Ishikawa (cell line): ENCODE measurements around the gene VMAC.

Experiments
- CEBPB ChIP-seq: IDR thresholded peaks from 2 replicates; pipeline ENCODE4 v1.6.1; 2012
- CREB1 ChIP-seq: IDR thresholded peaks from 2 replicates; pipeline ENCODE4 v1.6.1; 2012; ENCODE audit warnings: low read depth
- EGR1 ChIP-seq: IDR thresholded peaks from 2 replicates; pipeline ENCODE4 v1.6.1; 2012
- EP300 ChIP-seq: IDR thresholded peaks from 2 replicates; pipeline ENCODE4 v1.6.1; 2012; ENCODE audit warnings: borderline replicate concordance
- FOXM1 ChIP-seq: IDR thresholded peaks from 2 replicates; pipeline ENCODE4 v1.6.1; 2012; ENCODE audit warnings: low read depth, borderline replicate concordance
- MAX ChIP-seq: IDR thresholded peaks from 2 replicates; pipeline ENCODE4 v1.6.1; 2012
- NFIC ChIP-seq: IDR thresholded peaks from 2 replicates; pipeline ENCODE4 v1.6.1; 2012
- RAD21 ChIP-seq: IDR thresholded peaks from 2 replicates; pipeline ENCODE4 v1.6.1; 2012; ENCODE audit warnings: low read depth
- TAF1 ChIP-seq: IDR thresholded peaks from 2 replicates; pipeline ENCODE4 v1.6.1; 2012; ENCODE audit warnings: low read depth, mild to moderate bottlenecking
- TCF12 ChIP-seq: IDR thresholded peaks from 2 replicates; pipeline ENCODE4 v1.6.1; 2012; ENCODE audit warnings: low read depth
- TEAD4 ChIP-seq: IDR thresholded peaks from 2 replicates; pipeline ENCODE4 v1.6.1; 2012
- USF1 ChIP-seq: IDR thresholded peaks from 2 replicates; pipeline ENCODE4 v1.6.1; 2012
- YY1 ChIP-seq: IDR thresholded peaks from 2 replicates; pipeline ENCODE4 v1.6.1; 2012; ENCODE audit warnings: low read depth
- ZBTB7A ChIP-seq: IDR thresholded peaks from 2 replicates; pipeline ENCODE4 v1.6.1; 2012; ENCODE audit warnings: low read depth
- TF ChIP-seq, protein P1 (sequence below): IDR thresholded peaks from 2 replicates; pipeline ENCODE4 v1.6.1; 2012; ENCODE audit warnings: low read depth, mild to moderate bottlenecking

Gene VMAC

DNA sequence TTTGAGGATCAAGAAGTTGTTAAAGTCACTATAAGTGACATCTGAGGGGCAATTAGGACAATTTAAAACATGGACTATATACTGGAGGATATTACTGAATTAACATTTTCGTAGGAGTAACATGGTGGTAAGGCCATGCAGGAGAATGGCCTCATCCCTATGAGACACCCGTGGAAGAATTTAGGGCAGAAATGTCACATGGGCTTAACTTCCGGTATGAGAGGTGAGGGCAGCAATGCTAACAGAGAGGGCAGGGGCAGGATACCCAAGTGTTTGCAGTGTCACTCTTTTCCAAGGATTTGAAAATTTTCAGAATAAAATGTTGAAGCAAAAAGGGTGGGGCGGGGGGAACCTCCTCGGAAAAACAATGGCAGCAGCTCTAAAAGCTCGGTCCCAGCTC is 49.6 kb downstream of the VMAC start:
- TF ChIP-seq EGR1 (no peak), TCF12 (no peak), ZBTB7A (no peak)

- TF ChIP-seq CREB1, result no peak
- TF ChIP-seq CEBPB, result no peak
- TF ChIP-seq NFIC, result no peak
- no peak for TF ChIP-seq MAX
- TF ChIP-seq, protein P1, sequence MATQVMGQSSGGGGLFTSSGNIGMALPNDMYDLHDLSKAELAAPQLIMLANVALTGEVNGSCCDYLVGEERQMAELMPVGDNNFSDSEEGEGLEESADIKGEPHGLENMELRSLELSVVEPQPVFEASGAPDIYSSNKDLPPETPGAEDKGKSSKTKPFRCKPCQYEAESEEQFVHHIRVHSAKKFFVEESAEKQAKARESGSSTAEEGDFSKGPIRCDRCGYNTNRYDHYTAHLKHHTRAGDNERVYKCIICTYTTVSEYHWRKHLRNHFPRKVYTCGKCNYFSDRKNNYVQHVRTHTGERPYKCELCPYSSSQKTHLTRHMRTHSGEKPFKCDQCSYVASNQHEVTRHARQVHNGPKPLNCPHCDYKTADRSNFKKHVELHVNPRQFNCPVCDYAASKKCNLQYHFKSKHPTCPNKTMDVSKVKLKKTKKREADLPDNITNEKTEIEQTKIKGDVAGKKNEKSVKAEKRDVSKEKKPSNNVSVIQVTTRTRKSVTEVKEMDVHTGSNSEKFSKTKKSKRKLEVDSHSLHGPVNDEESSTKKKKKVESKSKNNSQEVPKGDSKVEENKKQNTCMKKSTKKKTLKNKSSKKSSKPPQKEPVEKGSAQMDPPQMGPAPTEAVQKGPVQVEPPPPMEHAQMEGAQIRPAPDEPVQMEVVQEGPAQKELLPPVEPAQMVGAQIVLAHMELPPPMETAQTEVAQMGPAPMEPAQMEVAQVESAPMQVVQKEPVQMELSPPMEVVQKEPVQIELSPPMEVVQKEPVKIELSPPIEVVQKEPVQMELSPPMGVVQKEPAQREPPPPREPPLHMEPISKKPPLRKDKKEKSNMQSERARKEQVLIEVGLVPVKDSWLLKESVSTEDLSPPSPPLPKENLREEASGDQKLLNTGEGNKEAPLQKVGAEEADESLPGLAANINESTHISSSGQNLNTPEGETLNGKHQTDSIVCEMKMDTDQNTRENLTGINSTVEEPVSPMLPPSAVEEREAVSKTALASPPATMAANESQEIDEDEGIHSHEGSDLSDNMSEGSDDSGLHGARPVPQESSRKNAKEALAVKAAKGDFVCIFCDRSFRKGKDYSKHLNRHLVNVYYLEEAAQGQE, result no peak
- no peak for TF ChIP-seq EP300
- no peak for TF ChIP-seq RAD21
- TF ChIP-seq YY1, result no peak
- no peak for TF ChIP-seq TCF12
- TF ChIP-seq ZBTB7A, result no peak
- TF ChIP-seq FOXM1, result no peak
- TF ChIP-seq TAF1, result no peak
- TF ChIP-seq EGR1, result no peak
- TF ChIP-seq TEAD4, result no peak
- TF ChIP-seq USF1, result no peak
Observed at GRCh38 chr19:5955636-5955935, 50.9 kb downstream of the VMAC start.

DNA sequence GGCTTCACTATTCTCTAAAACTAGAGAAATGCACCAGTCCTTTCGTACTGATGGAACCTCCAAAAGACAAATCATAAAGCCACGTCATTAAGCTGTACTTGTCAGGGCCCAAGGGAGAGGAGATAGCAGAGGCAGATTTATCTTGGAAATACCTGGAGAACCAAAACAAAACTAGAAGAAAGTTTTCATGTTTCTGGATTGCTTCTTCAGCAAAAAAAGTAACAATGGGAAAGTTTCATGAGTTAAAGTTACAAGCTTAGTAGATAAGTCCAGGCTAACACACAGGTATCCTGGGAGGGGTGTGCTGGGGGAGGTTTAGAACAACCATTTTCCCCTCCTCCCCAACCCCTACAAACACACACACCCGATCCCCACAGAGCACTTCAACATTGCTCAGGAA is 51.7 kb downstream of the VMAC start:
- no peak for TF ChIP-seq FOXM1
- no peak for TF ChIP-seq EGR1

DNA sequence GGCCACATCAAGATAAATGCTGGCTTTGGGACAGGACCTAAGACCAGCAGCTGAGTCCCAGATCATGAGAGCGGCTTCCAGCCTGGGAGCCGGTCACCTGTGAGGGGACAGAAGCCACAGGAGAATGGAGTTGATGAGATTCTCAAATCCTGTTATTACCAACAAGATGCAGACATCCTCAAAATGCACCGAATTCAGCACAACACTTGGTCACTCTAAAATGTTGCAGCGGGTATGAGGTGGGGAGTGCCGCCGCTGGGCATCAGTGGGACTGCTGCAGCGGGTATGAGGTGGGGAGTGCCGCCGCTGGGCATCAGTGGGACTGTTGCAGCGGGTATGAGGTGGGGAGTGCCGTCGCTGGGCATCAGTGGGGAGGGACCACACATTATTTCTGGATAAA is 52.1 kb downstream of the VMAC start:
- no peak for TF ChIP-seq YY1
- TF ChIP-seq TEAD4, result no peak
- TF ChIP-seq MAX, result no peak
- TF ChIP-seq RAD21, result no peak
- TF ChIP-seq CEBPB, result no peak
- no peak for TF ChIP-seq TAF1
- TF ChIP-seq NFIC, result no peak
- no peak for TF ChIP-seq CREB1
- TF ChIP-seq, protein P1, result no peak
- no peak for TF ChIP-seq EP300
- no peak for TF ChIP-seq ZBTB7A
- TF ChIP-seq EGR1, result no peak
- no peak for TF ChIP-seq FOXM1
- TF ChIP-seq TCF12, result no peak
- no peak for TF ChIP-seq USF1

DNA sequence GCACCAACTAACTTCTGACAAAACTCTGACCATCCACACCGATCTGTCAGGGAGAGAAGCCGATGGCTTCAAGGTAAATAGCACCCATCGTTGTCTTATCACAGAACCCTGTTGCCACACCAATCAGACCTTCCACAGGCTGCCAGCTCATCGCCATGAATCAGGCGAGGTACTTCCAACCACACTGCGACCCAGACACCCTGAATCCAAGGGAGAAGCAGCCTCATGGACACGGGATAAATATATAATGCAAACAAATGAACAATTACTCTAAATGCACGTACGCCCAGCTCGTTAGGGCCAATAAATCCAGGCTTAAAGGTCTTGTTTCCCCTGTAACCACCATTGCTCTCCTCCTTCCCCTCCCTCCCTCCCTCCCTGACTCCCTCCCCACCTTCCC is 52.5 kb downstream of the VMAC start:
- TF ChIP-seq NFIC (no peak), ZBTB7A (no peak), TAF1 (no peak), FOXM1 (no peak), USF1 (no peak), TEAD4 (no peak), EP300 (no peak), YY1 (no peak), CREB1 (no peak), MAX (no peak), TCF12 (no peak), CEBPB (no peak), RAD21 (no peak), EGR1 (no peak)
- TF ChIP-seq, protein P1, result no peak
